GM19467 (cell line): ENCODE measurements around the gene VPREB3.

Source experiments
- ATAC-seq: cut with Tn5 transposase; IDR thresholded peaks from one replicate; pipeline ENCODE4 v1.9.1; 2021; ENCODE audit warnings: mild to moderate bottlenecking, moderate library complexity; ENCODE audit not compliant: unreplicated experiment

VPREB3 gene

GRCh38 chr22:23754220-23754919, at the start of gene VPREB3:
VPREB3 (minus strand) TSS chr22:23754425; CDS start chr22:23754363, 62 bp downstream.
- no peak for ATAC-seq

GRCh38 chr22:23803001-23803819, 49.0 kb upstream of the VPREB3 start:
- no peak for ATAC-seq

- no peak for ATAC-seq
These were observed 47.7 kb upstream of the VPREB3 start for GRCh38 chr22:23801886-23802377.

- peak; percentile 8 for ATAC-seq
These were observed 47.1 kb upstream of the VPREB3 start for GRCh38 chr22:23801238-23801821.

- peak; percentile 50 for ATAC-seq
These were observed 46.3 kb upstream of the VPREB3 start for GRCh38 chr22:23800297-23801237.

GRCh38 chr22:23796461-23796860, 42.2 kb upstream of the VPREB3 start:
- ATAC-seq, result no peak

GRCh38 chr22:23793326-23793725, 39.1 kb upstream of the VPREB3 start:
- ATAC-seq, result no peak

- no peak for ATAC-seq
These were observed 37.8 kb upstream of the VPREB3 start for GRCh38 chr22:23791738-23792645.

GRCh38 chr22:23790819-23791737, 36.9 kb upstream of the VPREB3 start:
- ATAC-seq, result no peak

- ATAC-seq, result no peak
These were observed 35.4 kb upstream of the VPREB3 start for GRCh38 chr22:23789638-23790037.

- ATAC-seq, result no peak
These were observed 34.9 kb upstream of the VPREB3 start for GRCh38 chr22:23789121-23789520.

- no peak for ATAC-seq
These were observed 33.7 kb upstream of the VPREB3 start for GRCh38 chr22:23787910-23788309.

GRCh38 chr22:23787600-23787896, 33.3 kb upstream of the VPREB3 start:
- ATAC-seq, result no peak

GRCh38 chr22:23786752-23787599, 32.8 kb upstream of the VPREB3 start, which contains the start of gene SMARCB1:
SMARCB1 (plus strand) TSS chr22:23786966; CDS start chr22:23787170, 204 bp downstream.
- ATAC-seq, result peak; percentile 58

- ATAC-seq, result no peak
These were observed 32.1 kb upstream of the VPREB3 start for GRCh38 chr22:23786261-23786710.

- no peak for ATAC-seq
These were observed 30.0 kb upstream of the VPREB3 start for GRCh38 chr22:23784215-23784732.
